Ramos (cell line): ENCODE results near the gene AHRR.

Experiments used
- in situ Hi-C: fragments of 300-500 bp; cut with MboI; formaldehyde crosslinking; loops from one replicate; pipeline ENCODE4 v1.14.3; 2022; ENCODE audit warnings: low sequenced_read_pairs; ENCODE audit not compliant: unreplicated experiment

AHRR gene

DNA sequence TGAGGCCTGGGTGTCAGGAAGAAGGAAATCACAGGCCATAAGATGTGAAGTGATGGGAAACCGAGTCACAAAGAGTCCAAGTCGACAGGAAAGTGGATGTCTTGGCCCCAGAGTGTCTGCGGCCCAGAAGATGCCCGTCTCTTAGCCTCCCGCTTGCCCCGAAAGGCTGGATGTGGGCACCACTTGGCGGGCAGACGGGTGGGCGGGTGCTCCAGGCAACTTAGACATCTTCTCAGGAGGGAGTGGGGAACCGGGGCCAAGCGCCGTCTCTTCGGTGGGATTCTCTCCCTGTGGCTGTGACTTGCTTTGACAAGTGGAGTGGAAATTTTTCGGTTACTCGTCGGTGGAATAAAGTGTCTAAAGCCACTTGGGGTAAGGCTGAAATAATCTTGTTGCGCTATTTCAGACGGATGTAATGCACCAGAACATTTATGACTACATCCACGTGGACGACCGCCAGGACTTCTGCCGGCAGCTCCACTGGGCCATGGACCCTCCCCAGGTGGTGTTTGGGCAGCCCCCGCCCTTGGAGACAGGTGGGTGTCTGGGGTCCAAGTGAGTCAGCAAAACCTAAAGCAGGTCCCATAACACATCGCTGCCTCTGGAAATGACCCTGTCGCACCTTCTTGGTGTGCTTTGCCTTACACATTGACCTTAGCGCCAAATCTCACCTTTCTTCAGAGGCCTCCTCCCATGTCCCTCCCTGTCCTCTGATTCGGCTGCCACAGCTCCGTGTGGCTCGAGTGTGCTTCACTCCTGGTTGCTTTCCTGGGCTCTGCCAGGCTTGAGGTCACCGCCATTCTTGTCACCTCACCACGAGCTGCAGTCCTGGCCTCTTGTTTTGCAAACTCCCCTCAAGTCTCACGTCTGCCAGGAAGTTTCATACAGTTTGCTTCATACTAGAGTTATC, 101.1 kb downstream of the AHRR start:
- in situ Hi-C loops, result no loop called here

- in situ Hi-C loops, result no loop called here
These were observed 101.7 kb downstream of the AHRR start for GRCh38 chr5:423233-423565.

- in situ Hi-C loops, result no loop called here
These were observed 102.2 kb downstream of the AHRR start for GRCh38 chr5:423626-424261.

- in situ Hi-C loops, result no loop called here
These were observed 103.0 kb downstream of the AHRR start for GRCh38 chr5:424301-425110.

- in situ Hi-C loops, result no loop called here
These were observed 104.2 kb downstream of the AHRR start for GRCh38 chr5:425714-426113.

DNA sequence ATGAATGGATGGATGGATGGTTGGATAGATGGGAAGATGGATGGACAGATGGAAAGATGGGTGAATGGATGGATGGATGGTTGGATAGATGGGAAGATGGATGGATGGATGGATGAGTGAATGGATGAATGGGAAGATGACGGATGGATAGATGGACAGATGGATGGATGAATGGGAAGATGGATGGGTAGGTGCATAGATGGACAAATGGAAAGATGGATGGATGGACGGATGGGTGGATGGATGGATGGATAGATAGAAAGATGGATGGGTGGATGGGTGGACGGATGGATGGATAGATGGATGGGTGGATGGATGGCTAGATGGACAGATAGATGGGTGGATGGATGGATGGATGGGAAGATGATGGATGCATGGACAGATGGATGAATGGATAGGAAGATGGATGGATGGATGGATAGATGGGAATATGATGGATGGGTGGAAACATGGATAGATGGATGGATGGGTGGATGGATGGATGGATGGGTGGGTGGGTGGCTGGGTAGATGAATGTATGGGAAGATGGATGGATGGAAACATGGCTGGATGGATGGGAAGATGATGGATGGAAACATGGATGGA, 105.0 kb downstream of the AHRR start:
- in situ Hi-C loops, result no loop called here

DNA sequence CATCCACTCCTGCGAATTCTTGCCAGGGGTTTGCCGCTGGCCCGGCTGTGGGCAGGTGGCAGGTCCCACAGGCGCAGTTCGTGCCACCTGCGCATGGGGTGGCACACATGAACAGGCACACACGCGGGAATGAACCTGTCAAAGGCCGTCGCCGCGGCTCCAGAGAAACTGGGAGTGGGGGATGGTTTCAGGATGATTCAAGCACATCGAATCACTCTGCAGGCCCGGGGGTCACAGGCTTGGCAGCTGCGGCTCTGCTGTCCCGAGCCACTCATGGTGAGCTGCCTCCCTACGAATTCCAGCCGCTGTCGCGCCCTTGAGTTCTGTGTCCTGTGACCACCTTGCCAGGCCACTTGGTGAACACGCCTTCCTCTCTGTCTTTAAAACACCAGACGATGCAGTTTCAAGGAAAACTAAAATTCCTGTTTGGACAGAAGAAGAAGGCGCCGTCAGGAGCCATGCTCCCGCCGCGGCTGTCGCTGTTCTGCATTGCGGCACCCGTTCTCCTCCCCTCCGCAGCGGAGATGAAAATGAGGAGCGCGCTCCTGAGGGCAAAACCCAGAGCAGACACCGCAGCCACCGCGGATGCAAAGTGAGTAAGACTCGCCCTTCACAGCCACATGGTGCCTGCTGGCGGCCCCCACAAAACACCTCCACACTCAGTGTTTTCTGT, 106.0 kb downstream of the AHRR start:
- in situ Hi-C loops, result no loop called here

GRCh38 chr5:428219-428618, 106.7 kb downstream of the AHRR start:
- in situ Hi-C loops, result no loop called here

- in situ Hi-C loops, result no loop called here
These were observed 107.4 kb downstream of the AHRR start for GRCh38 chr5:428754-429452.

DNA sequence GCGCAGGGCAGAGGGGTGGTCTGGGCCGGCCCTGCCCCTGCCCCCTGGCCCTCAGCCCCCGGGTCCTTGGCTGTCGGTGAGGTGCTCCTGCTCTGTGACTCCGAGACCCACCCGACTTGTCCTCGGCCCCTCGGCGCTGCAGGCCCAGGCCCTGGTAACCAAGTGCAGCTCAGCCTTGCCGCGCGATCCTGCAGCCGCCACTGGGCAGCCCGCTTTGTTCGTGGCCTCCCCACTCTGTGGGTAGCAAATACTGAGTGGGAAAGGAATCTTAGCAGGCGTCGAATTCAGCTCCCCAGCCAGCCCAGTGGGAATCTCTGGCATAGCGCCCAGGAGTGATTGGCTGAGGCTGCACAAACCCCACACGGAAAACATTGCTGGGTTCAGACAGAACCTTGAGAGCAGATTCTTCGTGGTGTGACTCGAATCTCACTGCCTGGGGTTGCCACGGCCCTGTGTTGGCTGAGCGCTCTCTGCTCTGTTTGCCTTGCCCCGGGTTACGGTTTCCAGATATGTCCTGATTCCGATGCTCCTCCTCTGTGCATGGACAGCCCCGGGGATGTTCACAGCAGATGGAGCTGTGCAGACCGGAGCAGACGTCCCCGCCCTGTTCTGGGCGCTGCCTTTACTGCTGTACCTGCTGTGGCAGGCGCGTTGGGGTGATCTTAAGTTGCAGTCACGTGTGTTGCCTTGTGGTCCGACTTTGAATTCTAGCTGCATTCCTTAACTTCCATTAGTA, 108.1 kb downstream of the AHRR start:
- in situ Hi-C loops, result loop anchor here (5.0 kb wide), 1 partner anchor 112 kb away; no protein-coding TSS in a partner anchor

GRCh38 chr5:430214-430925, 108.9 kb downstream of the AHRR start:
- in situ Hi-C loops, result loop anchor here (5.0 kb wide), 1 partner anchor 113 kb away; no protein-coding TSS in a partner anchor

GRCh38 chr5:431001-431710, 109.6 kb downstream of the AHRR start:
- in situ Hi-C loops, result loop anchor here (5.0 kb wide), 1 partner anchor 114 kb away; no protein-coding TSS in a partner anchor

DNA sequence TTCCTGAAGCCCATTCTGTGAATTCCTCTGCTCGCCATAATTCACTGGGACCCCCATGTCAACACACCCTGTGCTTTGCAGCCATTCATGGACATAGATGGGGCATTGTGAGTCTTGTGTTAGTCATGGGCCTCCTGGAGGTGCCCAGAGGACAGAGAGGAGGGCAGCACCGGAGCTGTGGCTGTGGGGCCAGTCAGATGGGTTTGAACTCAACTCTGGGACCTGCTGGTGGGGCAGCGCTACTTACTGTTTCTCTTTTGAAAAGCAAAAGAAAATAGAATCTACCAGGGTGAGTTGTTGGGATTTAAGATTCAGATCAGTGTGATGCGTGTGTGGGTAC, 110.2 kb downstream of the AHRR start:
- in situ Hi-C loops, result loop anchor here (5.0 kb wide), 1 partner anchor 114 kb away; no protein-coding TSS in a partner anchor

DNA sequence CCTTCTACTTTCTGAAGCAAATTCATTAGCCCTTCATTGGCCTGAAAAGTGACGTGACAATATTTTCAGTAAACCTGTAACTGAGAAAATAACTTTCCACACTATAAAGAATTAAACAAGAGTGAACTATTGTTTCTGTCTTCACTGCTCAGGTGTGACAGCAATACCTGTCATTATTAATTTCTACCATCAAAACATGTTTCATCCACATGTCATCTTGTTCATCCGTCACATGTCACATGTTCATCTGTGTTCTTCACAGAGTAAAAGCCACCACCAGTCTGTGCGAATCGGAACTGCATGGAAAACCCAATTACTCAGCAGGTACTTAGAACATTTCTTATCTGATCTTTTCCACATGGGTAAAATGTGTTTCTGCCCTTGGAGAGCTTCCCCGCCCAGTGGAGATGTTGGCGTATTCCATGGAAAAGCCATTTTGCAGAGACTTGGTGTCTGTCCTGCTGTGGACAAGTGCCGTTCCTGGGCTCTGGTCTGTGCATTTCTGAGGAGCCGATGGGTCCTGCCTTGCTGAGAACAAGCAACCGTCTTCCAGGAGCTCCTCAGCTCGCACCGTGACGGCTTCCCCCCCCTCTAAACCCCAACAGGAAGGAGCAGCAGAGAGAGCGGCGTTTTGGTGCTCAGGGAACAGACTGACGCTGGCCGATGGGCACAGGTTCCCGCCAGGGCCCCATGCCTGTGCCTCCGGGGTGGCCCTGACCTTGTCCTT, 110.8 kb downstream of the AHRR start:
- in situ Hi-C loops, result loop anchor here (5.0 kb wide), 1 partner anchor 115 kb away; no protein-coding TSS in a partner anchor

DNA sequence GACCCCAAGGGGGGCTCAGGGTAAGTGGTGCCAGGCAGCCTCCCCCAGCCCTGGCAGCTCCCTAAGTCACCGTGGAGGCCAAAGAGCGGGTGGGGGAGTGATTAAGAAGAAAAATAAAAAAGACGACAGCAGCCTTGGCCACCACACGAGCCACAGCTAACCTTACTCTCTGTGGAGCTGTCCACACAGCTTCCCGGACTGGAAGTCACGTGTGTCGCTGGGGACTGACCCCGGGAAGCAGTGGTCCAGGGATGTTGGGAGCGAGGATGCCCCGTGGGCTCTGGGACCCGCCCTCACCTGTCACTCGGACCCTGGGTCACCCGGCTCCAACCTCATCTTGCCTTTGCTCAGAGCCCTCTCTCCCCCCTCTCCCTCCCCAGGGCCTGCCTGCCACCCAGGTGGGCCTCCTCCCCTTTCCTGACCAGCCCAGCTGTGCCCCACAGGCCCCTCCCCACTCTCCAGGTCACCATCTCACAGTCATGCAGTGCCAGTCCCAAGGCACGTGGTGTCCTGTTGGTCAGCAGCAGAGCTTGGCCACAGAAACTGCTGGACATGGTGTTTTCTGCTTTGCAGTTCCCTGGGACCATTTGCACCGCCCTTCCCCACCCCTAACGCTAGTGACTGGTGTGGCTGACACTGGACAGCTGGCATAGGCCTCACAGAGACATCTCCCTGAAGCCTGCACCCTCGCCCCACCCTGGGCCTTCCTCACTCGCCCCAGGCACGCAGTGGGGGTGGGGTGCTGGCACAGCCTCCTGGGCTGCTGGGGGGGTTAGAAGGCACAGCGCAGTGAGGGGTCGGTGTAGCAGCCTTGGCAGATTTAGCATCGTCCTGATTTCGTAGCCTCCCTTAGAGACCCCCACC, 111.6 kb downstream of the AHRR start:
- in situ Hi-C loops, result loop anchor here (5.0 kb wide), 1 partner anchor 116 kb away; no protein-coding TSS in a partner anchor

DNA sequence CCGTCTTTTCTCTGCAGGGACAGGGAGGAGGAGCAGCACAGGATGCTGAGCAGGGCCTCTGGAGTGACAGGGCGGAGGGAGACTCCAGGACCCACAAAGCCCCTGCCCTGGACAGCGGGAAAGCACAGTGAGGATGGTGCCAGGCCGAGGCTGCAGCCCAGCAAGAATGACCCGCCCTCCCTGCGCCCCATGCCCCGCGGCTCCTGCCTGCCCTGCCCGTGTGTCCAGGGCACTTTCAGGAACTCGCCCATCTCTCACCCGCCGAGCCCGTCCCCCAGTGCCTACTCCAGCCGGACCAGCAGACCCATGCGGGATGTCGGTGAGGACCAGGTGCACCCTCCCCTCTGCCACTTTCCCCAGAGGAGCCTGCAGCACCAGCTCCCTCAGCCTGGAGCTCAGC, 112.3 kb downstream of the AHRR start:
- in situ Hi-C loops, result loop anchor here (5.0 kb wide), 1 partner anchor 117 kb away; no protein-coding TSS in a partner anchor
